ENCODE data around the gene FGF1. TPM values are rescaled to one million over a fixed set of nuclear protein-coding genes. Genes with fewer than 3 reads are reported as not detected.
A peak's percentile ranks its signal among the peaks of the same experiment; 100 is the strongest.

Gene FGF1
- total RNA-seq, 1 experiment from 2014 or later: 3.2 TPM

DNA sequence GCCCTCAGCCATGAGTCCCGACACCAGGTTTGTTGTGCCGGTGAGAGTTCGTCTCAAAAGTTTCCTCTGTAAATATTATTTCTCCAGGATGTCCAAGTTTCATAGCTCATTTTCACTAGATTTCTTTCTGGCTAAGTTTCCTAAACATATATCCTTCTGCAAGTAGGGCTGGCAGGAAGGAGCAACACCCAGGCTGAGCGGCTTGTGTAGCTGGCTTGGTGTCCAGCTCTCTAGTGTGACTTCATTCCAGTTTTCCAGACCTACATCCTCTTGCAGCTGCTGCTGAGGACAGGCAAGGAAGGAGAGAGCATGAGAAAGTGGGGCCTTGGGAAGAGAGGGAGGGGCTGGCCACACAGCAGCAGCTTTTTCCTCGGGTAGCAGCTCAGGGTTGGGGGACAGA lies 80.3 kb downstream of the FGF1 start:
- Mint-ChIP-seq H3K9me3 (no peaks in the 10 kb centered on the region), H3K4me3 (no peak overlapping the region), H3K27me3 (ENCODE audit: low read depth) (no peaks in the 10 kb centered on the region; the same call in 1 of the 2 replicates), H3K36me3 (ENCODE audit: insufficient read depth in 1 of 3, low read depth in 3 of 3) (no peaks in the 10 kb centered on the region), H3K4me1 (peaks cover 22 to 24% of the 10 kb centered on the region in 2 experiments), H3K27ac (peak overlapping the region in 2 of 3 experiments; percentile 3 to 49; a peak in 1 of 7 replicates)
- Histone ChIP-seq H3K4ac (ENCODE audit: low read depth, low read length) (no peak overlapping the region), H3T11ph (ENCODE audit: low read length) (no peak overlapping the region), H4K91ac (ENCODE audit: insufficient read length, low read depth, low read length) (no peak overlapping the region), H3K18ac (ENCODE audit: insufficient read length, low read depth, low read length) (no peak overlapping the region), H4K8ac (replicated peaks; ENCODE audit: insufficient read length, low read depth, low read length) (no peak overlapping the region), H2AFZ (ENCODE audit: low read length) (no peak overlapping the region), H3K14ac (ENCODE audit: insufficient read depth, low read length) (no peak overlapping the region; the same call in 1 of the 2 replicates), H3K56ac (ENCODE audit: insufficient read length, low read depth, low read length) (no peak overlapping the region), H3K9ac (ENCODE audit: extremely low read depth, insufficient read length, low read length) (no peak overlapping the region), H3K4me1 (ENCODE audit: insufficient read depth, low read length) (no peaks in the 10 kb centered on the region; the same call in 1 of the 2 replicates), H2BK5ac (ENCODE audit: insufficient read length, low read length) (no peak overlapping the region), H4K20me1 (ENCODE audit: control insufficient read depth, insufficient read depth, insufficient read length) (no peaks in the 10 kb centered on the region), H2AK5ac (ENCODE audit: insufficient read length, low read length) (no peak overlapping the region), H2BK20ac (ENCODE audit: low read depth, low read length, poor library complexity, severe bottlenecking) (no peak overlapping the region), H3K23me2 (ENCODE audit: insufficient read length, low read depth, low read length, poor library complexity, severe bottlenecking) (no peaks in the 10 kb centered on the region), H4K5ac (ENCODE audit: insufficient read length, low read depth, low read length) (no peak overlapping the region), H3K27ac (ENCODE audit: insufficient read length, low read depth, low read length) (no peak overlapping the region), H3K79me1 (ENCODE audit: insufficient read depth, low read depth, low read length, poor library complexity, severe bottlenecking) (no peaks in the 10 kb centered on the region), H3K23ac (ENCODE audit: insufficient read length, low read depth, low read length) (no peak overlapping the region), H2BK12ac (ENCODE audit: insufficient read length, low read depth, low read length) (no peak overlapping the region), H2BK120ac (ENCODE audit: low read depth, low read length, poor library complexity, severe bottlenecking) (no peak overlapping the region), H3K27me3 (ENCODE audit: insufficient read depth, low read length) (no peaks in the 10 kb centered on the region), H3K9me3 (ENCODE audit: control insufficient read depth, low read depth, low read length) (no peaks in the 10 kb centered on the region), H3K79me2 (ENCODE audit: insufficient read depth, low read length) (no peaks in the 10 kb centered on the region), H3K4me2 (ENCODE audit: insufficient read depth, insufficient read length, low read length) (no peak overlapping the region), H2BK15ac (ENCODE audit: low read depth, low read length) (no peak overlapping the region)
- DNase-seq: no peak
- no CpG with 5 or more reads among the region's 5 CpGs for WGBS (ENCODE audit: extremely low coverage, insufficient read length, low lambda C conversion rate)
- TF ChIP-seq, protein P1, sequence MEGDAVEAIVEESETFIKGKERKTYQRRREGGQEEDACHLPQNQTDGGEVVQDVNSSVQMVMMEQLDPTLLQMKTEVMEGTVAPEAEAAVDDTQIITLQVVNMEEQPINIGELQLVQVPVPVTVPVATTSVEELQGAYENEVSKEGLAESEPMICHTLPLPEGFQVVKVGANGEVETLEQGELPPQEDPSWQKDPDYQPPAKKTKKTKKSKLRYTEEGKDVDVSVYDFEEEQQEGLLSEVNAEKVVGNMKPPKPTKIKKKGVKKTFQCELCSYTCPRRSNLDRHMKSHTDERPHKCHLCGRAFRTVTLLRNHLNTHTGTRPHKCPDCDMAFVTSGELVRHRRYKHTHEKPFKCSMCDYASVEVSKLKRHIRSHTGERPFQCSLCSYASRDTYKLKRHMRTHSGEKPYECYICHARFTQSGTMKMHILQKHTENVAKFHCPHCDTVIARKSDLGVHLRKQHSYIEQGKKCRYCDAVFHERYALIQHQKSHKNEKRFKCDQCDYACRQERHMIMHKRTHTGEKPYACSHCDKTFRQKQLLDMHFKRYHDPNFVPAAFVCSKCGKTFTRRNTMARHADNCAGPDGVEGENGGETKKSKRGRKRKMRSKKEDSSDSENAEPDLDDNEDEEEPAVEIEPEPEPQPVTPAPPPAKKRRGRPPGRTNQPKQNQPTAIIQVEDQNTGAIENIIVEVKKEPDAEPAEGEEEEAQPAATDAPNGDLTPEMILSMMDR (conservative IDR thresholded peaks at IDR 0.05): no peak
